Measurements from ENCODE around the gene ESF1.
A peak's percentile ranks its signal among the peaks of the same experiment; 100 is the strongest.
"Not testable (repeated sequence)": the region's sequence is repeated elsewhere in the genome, so short reads cannot be mapped to it uniquely, and the experiment has no call there.

The ESF1 gene

DNA sequence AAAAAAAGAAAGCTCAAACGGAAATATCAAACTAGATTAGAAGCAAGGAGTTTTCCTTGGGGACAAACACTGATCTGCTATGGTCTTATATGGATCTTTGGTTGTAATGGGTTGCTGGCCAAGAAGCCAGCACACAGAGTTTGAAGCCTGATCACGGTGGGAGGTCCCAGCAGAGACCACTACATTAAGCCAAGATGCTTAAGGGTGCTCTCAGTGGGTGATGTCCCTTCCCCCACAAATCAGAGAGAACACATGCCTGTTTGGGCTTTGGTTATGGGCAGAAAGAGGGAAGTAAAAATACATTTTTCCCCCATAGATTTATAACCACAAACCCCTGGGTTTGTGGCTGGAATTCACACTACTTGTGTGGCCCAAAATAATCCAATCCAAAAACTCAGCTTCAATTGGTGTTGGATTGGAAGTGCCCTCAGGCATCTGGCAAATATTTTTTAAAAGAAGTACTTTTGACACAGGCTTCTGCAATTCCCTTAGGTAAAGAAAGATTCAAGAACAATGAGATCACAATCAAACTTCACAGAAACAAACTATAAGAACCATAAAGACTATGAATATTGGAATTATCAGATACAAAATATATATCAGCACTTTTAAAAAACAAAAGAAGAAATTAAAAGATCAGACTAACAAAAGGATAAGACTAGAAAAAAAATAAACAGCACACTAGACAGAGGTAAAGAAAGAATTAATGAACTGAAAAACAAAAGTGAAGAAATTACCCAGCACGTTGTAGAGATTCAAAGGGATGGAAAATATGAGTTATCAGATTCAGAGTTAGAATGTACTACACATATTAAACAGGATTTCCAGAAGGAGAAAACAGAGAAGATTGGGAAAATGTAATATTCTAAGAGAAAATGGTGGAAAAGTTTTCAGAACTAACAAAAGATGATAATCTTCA lies 44.7 kb downstream of the ESF1 start:
- DNase-seq: peak; percentile 67

DNA sequence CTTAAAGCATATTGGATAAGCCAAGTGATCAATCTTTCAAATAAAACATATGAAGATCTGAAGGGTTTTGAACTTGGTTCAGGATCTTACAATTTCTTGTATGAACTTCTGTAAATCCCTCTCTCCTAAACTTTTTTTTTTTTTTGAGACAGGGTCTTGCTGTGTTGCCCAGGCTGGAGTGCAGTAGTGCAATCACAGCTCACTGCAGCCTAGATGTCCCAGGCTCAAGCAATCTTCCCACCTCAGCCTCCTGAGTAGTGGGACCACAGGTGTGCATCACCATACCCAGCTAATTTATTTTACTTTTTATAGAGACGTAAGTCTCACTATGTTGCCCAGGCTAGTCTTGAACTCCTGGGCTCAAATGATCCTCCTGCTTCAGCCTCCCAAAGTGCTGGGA lies 46.5 kb downstream of the ESF1 start:
- DNase-seq: not testable (repeated sequence)

- peak; percentile 49 for DNase-seq
Observed at GRCh38 chr20:13736436-13737191, 48.1 kb downstream of the ESF1 start.

- no peak for DNase-seq
Observed at GRCh38 chr20:13735826-13736225, 48.9 kb downstream of the ESF1 start.

GRCh38 chr20:13723011-13723410 lies 61.7 kb downstream of the ESF1 start:
- no peak for DNase-seq

DNA sequence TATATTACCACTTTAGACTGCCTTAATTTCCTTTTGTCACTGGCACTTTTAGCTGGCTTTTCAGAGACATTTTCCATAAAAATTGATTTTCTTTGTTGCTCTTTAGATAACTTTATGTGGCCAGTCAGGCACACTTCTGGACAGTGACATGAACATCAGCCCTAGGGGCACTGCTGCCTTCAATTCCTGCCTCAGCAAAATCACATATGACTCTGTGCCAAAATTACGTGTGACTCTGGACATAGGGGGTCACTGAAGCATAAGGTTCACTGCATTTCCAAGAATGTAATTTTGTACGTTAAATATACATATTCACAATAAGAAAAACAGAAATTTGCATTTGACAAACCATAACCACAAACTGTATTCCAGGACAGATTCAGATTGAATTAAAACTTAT lies 66.5 kb downstream of the ESF1 start:
- no peak for DNase-seq

GRCh38 chr20:13717631-13718044 lies 67.1 kb downstream of the ESF1 start:
- no peak for DNase-seq

- no peak for DNase-seq
Observed at GRCh38 chr20:13715171-13715570, 69.5 kb downstream of the ESF1 start.

GRCh38 chr20:13708234-13708633 lies 76.5 kb downstream of the ESF1 start:
- no peak for DNase-seq

DNA sequence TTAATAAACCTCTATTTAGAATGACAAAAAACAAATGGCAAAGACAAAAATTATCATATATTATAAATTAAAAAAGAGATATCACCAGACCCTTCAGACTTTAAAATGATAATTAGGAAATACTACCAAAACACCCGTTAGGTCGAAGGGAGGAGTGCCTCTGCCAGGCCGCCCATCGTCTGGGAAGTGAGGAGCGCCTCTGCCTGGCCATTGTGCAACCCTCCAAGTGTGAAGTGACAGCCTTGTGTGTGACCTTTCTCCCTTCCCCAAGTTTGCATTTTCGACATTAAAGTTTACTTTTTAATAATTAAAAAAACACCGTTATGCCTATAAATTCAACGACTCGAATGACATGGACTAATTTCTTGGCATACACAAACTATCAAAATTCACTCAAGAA lies 81.5 kb downstream of the ESF1 start:
- no peak for DNase-seq

DNA sequence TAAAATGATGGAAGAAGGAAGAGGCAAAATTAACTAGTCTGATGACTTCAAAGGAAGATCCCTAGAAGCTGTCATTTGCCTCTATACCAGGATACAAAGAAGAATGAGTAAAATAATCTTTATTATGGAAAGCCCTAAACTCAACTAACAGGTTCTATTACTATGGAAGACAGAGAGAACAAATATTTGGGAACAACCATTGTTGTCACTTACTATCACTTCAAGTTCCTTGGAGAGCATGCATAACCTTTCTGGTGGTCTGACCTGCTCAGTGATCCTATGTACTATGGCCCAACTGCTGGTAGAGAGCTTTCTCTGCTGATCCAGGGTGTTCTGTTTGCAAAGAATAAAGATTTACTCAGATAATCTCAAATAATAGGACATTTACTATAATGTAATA lies 83.2 kb downstream of the ESF1 start:
- no peak for DNase-seq

GRCh38 chr20:13700761-13701160 lies 84.0 kb downstream of the ESF1 start:
- no peak for DNase-seq

DNA sequence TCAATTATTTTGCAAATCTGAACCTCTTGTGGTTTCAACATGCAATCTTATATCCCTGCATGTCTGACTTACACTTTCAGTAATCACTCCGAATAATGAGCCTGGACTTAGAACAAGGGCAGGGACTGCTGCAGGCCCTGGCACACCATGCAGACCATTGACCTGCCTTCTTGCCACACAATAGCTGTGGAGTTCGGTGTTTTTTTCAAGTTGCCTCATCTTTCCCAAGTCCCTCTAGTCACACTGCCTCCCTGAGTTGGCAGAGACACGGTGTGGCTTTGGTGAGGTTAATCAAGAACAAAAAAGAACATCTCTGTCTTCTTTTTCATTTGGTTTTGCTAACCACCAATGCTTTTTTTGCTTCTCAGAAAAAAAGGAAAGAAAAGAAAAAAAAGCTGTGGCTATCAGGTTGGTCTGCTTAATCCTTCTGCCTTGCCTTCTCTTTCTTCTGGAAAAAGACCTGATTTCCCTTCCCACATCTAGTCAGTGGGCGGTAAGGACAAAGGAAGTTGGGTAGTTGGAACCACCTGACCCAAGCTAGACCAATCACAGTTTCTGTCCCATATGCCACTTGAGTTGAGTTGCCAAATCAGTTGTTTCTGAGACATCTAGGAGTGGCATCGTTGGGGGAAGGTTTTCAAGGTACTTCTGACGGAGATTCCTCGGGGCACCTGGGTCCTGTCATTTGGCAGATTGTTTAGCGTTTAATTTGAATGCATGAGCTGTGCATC lies 90.1 kb downstream of the ESF1 start:
- no peak for DNase-seq

DNA sequence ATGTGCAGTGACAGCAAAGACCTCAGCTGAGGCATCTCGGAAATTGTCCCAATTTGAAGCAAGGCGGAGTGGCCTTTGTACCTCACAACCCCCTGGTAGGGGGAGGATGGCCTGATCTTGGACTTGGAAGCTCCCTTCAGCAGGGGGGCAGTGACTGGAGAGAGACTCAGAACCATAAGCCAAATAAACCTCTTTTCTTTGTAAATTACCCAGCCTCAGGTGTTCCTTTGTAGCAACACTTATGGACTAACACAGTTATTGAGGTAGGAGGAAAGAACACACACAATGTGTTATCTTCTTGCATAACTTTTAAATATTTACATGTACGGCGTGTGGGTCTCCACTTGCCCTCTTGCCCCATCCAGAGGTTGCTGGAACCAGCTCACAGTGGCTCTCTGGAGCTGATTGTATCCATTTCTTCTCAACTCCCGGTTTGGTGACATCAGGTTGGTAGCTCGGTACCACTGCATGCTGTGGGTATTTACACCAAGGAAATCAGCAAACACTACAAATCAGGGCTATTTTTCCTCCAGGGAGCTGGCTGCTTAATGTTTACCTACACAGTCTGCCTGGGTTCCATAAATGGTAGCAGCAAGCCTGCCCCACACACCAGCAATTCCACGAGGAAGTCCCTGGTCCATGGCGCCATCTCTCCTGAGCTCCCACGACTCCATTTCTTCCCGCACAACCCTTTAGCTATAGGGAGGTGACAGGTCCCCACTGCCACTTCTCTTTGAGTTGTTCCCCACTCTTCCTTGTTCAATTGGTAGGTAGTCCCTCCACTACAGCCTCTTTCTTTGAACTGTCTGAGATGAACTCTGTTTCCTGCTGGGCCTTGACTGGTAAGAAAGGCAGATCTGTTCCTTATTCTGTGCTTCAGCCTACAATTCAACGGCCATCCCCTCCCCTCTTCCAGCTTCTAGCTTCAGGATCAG lies 91.7 kb downstream of the ESF1 start:
- no peak for DNase-seq

DNA sequence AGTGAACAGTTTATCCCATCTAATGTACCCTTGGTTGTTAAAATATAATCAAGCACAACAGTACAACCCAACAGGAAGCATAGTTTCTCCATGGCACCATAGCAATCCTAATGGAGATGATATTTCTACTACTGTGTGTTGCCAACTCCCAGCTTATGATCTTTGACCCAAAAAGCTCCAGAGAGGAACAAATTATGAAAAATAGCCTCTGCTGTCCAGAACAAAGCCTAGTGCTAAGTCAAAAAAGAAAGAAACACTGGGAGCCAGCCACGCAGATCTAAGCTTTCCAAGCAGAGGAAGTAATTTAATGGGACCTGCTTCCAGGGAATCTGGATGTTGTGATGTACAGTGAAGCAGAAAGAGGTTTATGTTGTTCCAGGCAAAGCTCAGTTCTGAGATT lies 93.8 kb downstream of the ESF1 start:
- no peak for DNase-seq

DNA sequence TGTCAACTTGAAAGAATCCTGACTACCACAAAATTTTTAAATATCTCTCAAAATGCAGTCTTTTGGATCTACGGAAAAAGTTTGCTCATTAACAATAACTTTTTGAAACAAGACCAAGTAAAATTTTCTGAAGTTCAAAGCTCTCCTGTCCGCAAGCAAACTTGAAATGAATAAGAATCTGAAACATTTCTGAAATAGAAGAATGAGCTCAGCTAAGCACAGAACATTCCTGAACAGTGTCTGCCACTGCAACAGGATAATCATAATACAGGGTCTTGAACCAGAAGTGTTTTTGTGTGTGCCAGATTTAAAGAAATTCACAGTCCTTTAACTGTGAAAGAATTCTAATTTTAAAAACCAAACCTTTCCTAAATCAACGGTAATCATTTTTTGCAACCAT lies 96.9 kb downstream of the ESF1 start:
- DNase-seq: no peak

DNA sequence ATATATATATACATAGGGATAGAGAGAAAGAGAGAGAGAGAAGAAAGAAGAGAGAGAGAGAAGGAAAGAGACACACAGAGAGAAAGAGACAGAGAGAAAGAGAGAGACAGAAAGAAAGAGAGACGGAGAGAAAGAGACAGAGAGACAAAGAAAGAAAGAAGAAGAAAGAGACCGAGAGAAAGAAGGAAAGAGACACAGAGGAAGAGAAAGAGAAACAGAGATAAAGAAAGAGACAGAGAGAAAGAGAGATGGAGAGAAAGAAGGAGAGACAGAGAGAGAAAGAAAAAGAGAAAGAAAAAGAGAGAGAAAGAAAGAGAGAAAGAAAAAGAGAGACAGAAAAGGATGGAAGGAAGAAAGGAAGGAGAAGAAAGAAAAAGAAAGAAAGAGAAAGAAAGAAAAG lies 99.1 kb downstream of the ESF1 start:
- no peak for DNase-seq

DNA sequence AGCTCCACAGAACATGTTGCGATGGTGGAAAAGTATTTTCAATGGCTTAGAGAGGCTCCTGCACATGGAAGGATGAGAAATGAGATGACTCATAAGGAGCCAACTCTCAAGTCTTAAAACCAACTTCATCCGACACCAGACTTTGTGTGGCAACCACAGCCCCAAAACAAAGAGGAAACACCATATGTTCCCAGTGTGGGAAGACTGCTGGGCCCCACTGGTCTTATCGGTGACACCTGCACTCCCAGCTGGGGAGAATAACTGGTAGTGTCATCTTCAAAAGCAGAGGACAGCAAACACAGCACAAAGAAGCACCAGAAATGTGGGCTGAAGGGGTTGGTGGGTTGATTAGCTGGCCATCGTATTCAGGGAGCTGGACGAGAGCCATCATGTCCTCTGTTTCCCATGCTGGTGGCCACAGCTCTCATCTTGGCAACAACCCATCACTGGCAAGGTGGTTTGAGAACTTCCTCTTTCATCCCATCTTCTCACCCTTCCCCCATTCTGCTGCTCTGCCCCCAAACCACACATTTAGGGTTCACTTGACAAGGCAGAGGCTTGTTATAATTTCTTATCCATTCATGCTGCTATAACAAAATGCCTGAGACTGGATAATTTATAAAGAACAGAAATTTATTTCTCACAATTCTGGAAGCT lies 100.0 kb downstream of the ESF1 start:
- no peak for DNase-seq

GRCh38 chr20:13683833-13684232 lies 100.9 kb downstream of the ESF1 start:
- DNase-seq: no peak

DNA sequence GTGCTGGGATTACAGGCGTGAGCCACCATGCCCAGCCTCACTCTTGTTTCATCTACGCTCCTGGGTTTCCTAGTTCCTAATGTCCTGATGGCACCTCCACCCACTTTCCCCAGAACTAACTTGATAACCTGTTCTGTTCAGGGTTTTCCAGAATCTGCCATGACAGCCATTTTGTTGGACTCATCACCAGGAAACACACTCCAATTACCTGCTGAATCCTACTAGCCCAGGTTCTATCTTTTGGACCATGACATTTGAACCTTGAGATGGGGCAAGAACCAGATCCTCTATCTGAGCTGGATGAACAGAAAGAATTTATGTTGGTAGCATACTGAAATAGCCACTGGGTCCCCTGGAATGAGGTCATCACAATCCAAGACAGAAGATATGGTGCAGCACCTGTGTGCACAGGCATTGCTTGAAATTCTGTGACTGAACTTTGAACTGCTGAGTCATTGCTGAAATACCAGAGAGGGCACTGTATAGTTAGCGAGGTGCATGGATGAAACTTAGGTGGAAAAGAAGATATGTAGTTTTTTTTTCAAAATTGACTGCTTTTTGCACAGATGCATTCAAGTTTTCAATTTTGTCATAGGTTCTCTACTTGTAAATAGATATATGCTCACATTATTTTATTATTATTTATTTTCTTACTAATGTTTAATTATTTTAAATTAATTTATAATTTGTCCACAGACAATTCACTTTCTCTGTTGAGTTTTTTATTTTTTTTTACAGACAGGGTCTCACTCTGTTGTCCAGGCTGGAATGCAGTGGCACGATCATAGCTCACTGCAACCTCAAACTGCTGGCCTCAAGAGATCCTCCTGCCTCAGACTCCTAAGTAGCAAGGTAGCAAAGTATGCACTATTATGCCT lies 103.2 kb downstream of the ESF1 start:
- DNase-seq: no peak
